Amygdala (tissue), 56 donors: ENCODE measurements around the gene LMO7.
"Not testable (repeated sequence)": the region's sequence is repeated elsewhere in the genome, so short reads cannot be mapped to it uniquely, and the experiment has no call there.

ENCODE experiments used
- DNase-seq, 56 donors: peaks; one replicate each; lab custom pipeline; 2025; lab: John Stamatoyannopoulos, UW

LMO7 gene

GRCh38 chr13:75645141-75645540, 9.0 kb downstream of the LMO7 start:
- DNase-seq: no peak

DNA sequence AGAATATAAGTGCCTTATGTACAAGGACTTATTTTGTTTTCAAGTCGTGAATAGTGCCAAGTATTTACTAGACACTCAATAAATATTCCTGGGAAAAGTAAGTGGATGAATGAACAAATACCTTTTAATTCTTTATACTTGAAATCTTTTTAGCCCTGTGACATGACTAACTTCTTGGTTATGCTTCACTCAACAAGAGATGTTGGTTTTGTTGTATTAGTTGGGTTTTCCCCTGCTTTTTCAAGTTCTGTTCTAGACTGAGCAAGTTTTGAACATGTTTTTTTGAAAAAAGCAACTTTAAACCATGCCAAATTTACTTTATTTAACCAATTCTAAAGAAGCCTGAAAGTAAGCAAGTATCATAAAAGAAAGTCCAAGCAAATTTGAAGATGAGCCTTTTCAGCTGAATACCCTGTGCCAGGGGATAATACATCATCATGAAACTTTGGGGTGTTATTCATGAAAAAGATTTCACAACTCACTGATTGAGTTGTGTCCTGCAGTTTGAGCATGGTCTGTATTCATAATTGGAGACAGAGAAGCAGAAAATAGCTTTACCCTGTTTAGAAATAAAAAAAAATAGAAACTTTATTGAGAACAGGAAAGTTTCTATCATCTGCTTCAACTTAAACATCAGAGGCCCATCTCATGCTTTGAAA, 11.1 kb downstream of the LMO7 start:
- no peak for DNase-seq

- DNase-seq: no peak
These were observed 12.3 kb downstream of the LMO7 start for GRCh38 chr13:75648446-75648845.

DNA sequence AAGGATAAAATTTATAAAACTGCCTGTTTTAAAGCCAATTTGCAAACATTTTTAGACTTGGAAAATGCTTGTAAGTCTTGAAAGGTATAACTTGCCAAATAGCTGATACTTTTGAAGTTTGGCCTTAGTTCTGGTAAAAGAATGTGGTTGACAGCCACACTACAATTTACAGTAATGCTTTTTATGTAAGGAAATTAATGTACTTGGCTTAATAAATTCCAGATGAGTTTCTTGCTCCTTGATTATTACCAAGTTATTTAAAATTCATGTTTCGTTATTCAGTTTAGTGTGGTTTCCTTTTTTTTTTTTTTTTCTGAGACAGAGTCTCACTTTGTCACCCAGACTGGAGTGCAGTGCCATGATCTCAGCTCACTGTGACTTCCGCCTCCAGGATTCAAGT, 14.9 kb downstream of the LMO7 start:
- no peak for DNase-seq

DNA sequence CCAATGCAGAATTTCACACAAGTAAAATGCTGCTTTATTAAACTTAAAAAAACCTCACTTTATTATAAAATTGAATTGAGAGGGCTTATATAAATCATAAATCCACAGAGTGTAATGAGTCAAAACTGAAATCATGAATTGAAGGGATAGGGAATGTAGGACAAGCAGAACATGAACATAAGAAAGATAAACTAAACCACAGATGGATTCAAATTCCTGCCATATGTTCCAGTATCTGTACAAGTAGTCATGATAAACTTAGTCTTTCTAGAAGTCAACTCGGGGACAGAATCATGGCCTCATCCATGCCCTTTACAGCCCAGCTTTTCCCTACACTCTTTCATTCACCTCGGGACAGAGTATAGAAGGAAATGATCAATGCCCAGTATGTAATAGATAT, 16.6 kb downstream of the LMO7 start:
- DNase-seq: no peak

- no peak for DNase-seq
These were observed 20.4 kb downstream of the LMO7 start for GRCh38 chr13:75656425-75656989.

DNA sequence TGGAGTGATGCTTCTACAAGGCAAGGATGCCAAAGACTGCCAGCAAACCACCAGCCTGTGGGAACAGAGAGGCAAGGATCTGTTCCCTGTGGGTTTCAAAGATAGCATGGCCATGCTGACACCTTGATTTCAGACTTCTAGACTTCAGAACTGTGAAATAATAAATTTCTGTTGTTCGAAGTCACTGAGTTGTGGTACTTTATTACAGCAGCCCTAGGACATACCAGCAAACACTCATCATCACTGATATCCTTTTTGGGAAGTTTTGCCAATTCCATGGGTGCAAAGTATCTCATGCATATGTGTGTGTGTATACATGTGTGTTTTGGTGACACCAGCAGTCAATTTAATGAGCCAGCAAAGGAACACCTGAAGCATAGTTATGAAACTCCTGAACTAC, 21.0 kb downstream of the LMO7 start:
- no peak for DNase-seq

- no peak for DNase-seq
These were observed 24.6 kb downstream of the LMO7 start for GRCh38 chr13:75660694-75661093.

DNA sequence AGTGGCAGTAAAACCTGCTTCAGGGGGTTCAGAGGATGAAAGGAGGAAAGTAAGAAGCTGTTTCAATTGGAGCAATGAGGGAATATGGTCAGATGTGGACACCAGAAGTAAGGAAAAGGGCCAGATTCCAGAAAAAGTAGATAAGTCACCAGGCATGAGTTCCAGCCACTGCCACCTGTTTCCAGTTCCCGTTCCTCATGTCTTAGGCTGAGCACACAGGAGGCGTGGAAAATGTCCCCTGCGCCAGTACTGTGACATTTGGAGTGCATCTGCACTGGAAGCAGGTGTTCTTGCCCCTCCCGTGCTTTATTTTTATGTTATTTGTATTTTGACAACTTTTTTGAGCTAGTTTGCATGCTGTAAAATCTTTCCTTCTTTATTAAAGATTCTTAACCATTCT, 25.3 kb downstream of the LMO7 start:
- no peak for DNase-seq

GRCh38 chr13:75666646-75667351, 30.7 kb downstream of the LMO7 start:
- no peak for DNase-seq

DNA sequence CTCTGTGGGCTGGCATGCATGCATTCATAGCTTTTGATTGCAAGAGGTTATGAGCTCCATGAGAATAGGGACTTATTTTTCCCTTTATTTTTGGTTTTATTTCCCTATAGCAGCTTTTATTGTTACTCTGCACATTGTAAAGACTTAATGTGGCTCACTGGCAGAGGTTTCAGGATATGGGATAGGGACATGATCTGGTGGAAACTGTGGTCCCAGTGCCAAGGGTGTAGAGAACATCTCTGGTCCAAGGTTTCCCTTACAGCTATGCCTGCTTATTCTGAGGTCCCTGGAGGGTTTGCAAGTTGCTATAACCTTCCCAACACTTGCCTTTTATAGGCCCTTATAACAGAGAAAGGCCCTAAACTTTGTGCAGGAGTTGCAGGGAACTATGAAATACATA, 33.6 kb downstream of the LMO7 start:
- no peak for DNase-seq

DNA sequence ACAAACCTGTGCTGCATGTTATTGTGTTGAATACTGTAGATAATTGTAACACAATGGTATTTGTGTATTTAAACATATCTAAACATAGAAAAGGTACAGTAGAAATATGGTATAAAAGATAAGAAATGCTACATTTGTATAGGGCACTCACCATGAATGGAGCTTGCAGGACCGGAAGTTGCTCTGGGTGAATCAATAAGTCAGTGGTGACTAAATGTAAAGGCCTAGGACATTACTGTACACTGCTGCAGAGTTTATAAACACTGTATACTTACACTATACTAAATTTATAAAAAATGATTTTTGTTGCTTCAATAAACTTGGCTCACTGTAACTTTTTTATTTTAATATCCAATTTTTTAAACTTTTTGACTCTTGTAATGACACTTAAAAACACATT, 34.4 kb downstream of the LMO7 start:
- no peak for DNase-seq

DNA sequence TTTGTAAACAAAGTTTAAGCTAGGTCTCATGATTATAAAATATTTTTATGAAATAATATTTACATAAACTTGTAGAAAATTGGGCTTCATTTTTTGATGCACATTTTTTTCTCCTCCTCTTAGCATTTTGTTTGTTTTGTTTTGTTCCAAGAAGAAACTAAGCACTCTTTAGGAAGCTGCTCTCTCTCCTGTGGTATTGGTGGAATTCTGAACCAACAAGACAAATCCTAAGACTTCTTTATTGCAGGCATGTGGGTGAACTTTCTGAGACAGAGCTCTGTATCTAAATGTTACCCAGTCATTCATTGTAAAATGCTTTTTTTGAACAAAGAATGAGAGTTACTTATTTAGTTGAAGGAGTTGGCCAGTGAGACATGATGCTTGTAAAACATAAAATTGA, 39.3 kb downstream of the LMO7 start:
- no peak for DNase-seq

DNA sequence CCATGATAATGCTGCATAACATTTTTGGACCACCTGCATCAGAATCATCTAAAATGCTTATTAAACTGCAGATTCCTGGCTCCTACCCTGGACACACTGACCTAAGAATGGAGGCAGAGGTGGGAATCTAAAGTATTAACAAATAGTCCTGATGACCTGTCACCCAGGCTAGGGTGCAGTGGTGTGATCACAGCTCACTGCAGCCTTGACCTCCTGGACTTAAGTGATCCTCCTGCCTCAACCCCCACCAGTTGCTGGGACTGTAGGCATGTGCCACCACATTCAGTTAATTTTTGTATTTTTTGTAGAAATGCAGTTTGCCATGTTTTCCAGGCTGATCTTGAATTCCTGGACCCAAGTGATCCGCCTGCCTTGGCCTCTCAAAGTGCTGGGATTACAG, 43.3 kb downstream of the LMO7 start:
- no peak for DNase-seq

GRCh38 chr13:75680251-75680650, 44.1 kb downstream of the LMO7 start:
- not testable (repeated sequence) for DNase-seq

DNA sequence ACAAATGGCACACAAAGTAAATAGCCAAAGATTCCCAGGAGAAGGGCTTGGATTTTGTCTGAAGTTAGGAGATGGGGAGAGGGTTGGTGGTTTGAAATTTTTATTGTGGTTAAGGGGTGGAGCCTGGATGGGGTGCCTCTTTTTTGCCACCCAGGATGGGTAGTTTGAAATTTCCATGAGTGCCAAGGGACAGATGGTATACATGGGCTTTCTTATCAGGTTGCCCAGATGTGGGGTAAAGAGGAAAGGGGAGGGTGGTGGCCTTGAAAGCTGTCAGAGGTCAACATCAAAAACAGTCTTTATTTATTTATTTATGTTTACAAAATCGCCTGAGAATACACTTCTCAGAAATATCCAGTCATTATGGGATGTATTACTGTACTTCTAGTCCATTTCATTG, 46.2 kb downstream of the LMO7 start:
- DNase-seq: no peak

- no peak for DNase-seq
These were observed 49.1 kb downstream of the LMO7 start for GRCh38 chr13:75685239-75685697.

DNA sequence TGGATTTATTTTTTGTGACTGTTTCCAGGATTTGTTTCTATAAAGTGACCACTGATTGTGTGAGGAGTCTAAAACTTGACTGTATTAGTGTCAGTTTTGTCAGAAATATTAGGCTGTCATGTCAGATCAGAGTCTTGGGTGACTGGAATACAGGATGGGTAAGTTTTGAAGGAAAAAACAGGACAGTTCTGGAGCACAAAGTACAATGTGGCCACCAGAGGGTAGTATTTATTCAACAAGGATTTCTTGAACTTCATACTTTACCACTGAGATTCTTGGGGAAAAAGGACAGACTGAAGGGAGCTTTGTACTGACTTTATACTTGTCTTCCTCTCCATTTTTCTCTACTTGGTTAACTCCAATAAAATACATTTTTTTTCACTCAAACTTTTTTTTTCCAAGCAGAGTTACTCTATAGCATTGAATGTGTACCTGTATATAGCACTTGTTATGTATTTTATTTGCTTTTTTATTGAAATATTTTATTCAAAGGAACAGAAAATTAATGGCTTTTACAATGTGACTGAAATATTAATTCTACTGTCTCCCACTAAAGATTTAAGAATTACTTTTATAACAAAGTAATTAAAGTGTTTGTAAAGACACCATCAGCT, 51.1 kb downstream of the LMO7 start:
- no peak for DNase-seq

- DNase-seq: no peak
These were observed 53.6 kb downstream of the LMO7 start for GRCh38 chr13:75689686-75690085.

- no peak for DNase-seq
These were observed 54.5 kb downstream of the LMO7 start for GRCh38 chr13:75690607-75691006.

DNA sequence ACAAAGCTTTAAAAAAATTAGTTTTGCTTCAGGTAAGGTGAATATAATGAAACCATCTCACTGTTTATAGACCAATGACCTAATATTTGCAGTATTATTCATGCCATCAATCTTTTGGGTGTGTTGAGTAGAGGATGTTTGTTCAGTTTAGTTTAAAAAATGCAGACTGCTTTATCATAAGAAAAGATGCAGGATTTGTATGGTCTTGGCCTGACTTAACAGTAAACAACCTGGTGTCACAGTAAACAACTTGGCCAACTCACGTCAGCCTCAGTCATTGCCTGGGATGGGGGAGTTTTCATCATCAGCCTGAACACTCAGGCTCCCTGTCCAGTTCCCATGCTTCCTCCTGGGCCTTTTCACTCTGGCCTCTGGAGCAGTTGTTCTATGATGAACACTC, 55.1 kb downstream of the LMO7 start:
- no peak for DNase-seq

DNA sequence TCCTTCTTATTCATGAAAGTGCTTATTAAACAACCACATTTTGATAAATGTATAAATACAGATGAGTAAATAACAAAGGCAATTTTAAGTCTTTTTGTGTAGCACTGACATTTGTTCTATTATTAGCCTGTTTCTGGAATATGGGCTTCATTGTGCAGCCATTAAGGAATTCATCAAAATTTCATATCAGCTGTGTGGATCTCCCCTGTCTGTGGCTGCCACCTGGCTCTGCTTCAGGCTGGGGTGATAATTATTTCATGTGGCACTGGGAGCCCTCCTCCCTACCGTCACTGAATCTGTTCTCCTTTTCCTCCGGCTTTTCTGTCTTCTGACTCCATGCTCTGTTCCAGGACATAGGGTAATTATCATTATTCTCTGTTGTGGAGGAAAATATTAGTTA, 57.1 kb downstream of the LMO7 start:
- DNase-seq: no peak
